ENCODE results near the gene FAT1.

GRCh38 chr4:186717556-186717955 is 6.1 kb downstream of the FAT1 start:
- no peak for TF ChIP-seq POLR2A (IDR thresholded peaks at IDR 0.05; ENCODE audit: low read length)
- no peak for TF ChIP-seq GATA1 (IDR thresholded peaks at IDR 0.05; ENCODE audit: low read depth, low read length)

All from erythroblast (primary cell).